ENCODE measurements around the gene ADARB2.

ADARB2 gene

GRCh38 chr10:1301143-1301542 is 436.2 kb downstream of the ADARB2 start:
- H3K4me1 ChIP-seq (ENCODE audit: control insufficient read depth, insufficient read depth, low read length, unreplicated experiment): no peaks in the 10 kb centered on the region
- no peak overlapping the region for H3K27ac ChIP-seq (ENCODE audit: low read depth, low read length)
- no peaks in the 10 kb centered on the region for H3K36me3 ChIP-seq (ENCODE audit: insufficient read depth, low read length)
- H3K79me2 ChIP-seq (ENCODE audit: control insufficient read depth, insufficient read depth, low read length, unreplicated experiment): no peaks in the 10 kb centered on the region
- H2AFZ ChIP-seq (ENCODE audit: low read length, unreplicated experiment): no peak overlapping the region
- no peaks in the 10 kb centered on the region for H3K27me3 ChIP-seq (ENCODE audit: insufficient read depth, low read length)
- no peak overlapping the region for H3K4me3 ChIP-seq (ENCODE audit: low read depth, low read length)

- Histone ChIP-seq H3K4me3 (ENCODE audit: low read depth, low read length) (no peak overlapping the region), H3K27ac (ENCODE audit: low read depth, low read length) (no peak overlapping the region), H2AFZ (ENCODE audit: low read length, unreplicated experiment) (no peak overlapping the region), H3K36me3 (ENCODE audit: insufficient read depth, low read length) (no peaks in the 10 kb centered on the region), H3K27me3 (ENCODE audit: insufficient read depth, low read length) (no peaks in the 10 kb centered on the region), H3K4me1 (ENCODE audit: control insufficient read depth, insufficient read depth, low read length, unreplicated experiment) (no peaks in the 10 kb centered on the region), H3K79me2 (ENCODE audit: control insufficient read depth, insufficient read depth, low read length, unreplicated experiment) (no peaks in the 10 kb centered on the region)
These were observed 437.1 kb downstream of the ADARB2 start for GRCh38 chr10:1300218-1300617.

- Histone ChIP-seq H3K27ac (ENCODE audit: low read depth, low read length) (no peak overlapping the region), H2AFZ (ENCODE audit: low read length, unreplicated experiment) (no peak overlapping the region), H3K36me3 (ENCODE audit: insufficient read depth, low read length) (no peaks in the 10 kb centered on the region), H3K4me3 (ENCODE audit: low read depth, low read length) (no peak overlapping the region), H3K79me2 (ENCODE audit: control insufficient read depth, insufficient read depth, low read length, unreplicated experiment) (no peaks in the 10 kb centered on the region), H3K4me1 (ENCODE audit: control insufficient read depth, insufficient read depth, low read length, unreplicated experiment) (no peaks in the 10 kb centered on the region), H3K27me3 (ENCODE audit: insufficient read depth, low read length) (no peaks in the 10 kb centered on the region)
These were observed 438.1 kb downstream of the ADARB2 start for GRCh38 chr10:1299041-1299726.

GRCh38 chr10:1297566-1298301 is 439.6 kb downstream of the ADARB2 start:
- H2AFZ ChIP-seq (ENCODE audit: low read length, unreplicated experiment): no peak overlapping the region
- no peak overlapping the region for H3K27ac ChIP-seq (ENCODE audit: low read depth, low read length)
- H3K79me2 ChIP-seq (ENCODE audit: control insufficient read depth, insufficient read depth, low read length, unreplicated experiment): no peaks in the 10 kb centered on the region
- H3K4me1 ChIP-seq (ENCODE audit: control insufficient read depth, insufficient read depth, low read length, unreplicated experiment): no peaks in the 10 kb centered on the region
- no peaks in the 10 kb centered on the region for H3K36me3 ChIP-seq (ENCODE audit: insufficient read depth, low read length)
- H3K4me3 ChIP-seq (ENCODE audit: low read depth, low read length): no peak overlapping the region
- H3K27me3 ChIP-seq (ENCODE audit: insufficient read depth, low read length): no peaks in the 10 kb centered on the region

GRCh38 chr10:1295756-1296480 is 441.4 kb downstream of the ADARB2 start:
- no peaks in the 10 kb centered on the region for H3K79me2 ChIP-seq (ENCODE audit: control insufficient read depth, insufficient read depth, low read length, unreplicated experiment)
- no peaks in the 10 kb centered on the region for H3K36me3 ChIP-seq (ENCODE audit: insufficient read depth, low read length)
- no peaks in the 10 kb centered on the region for H3K27me3 ChIP-seq (ENCODE audit: insufficient read depth, low read length)
- no peak overlapping the region for H2AFZ ChIP-seq (ENCODE audit: low read length, unreplicated experiment)
- H3K4me1 ChIP-seq (ENCODE audit: control insufficient read depth, insufficient read depth, low read length, unreplicated experiment): no peaks in the 10 kb centered on the region
- no peak overlapping the region for H3K4me3 ChIP-seq (ENCODE audit: low read depth, low read length)
- H3K27ac ChIP-seq (ENCODE audit: low read depth, low read length): no peak overlapping the region

GRCh38 chr10:1294748-1295147 is 442.6 kb downstream of the ADARB2 start:
- Histone ChIP-seq H3K4me1 (ENCODE audit: control insufficient read depth, insufficient read depth, low read length, unreplicated experiment) (no peaks in the 10 kb centered on the region), H3K36me3 (ENCODE audit: insufficient read depth, low read length) (no peaks in the 10 kb centered on the region), H3K27ac (ENCODE audit: low read depth, low read length) (no peak overlapping the region), H2AFZ (ENCODE audit: low read length, unreplicated experiment) (no peak overlapping the region), H3K79me2 (ENCODE audit: control insufficient read depth, insufficient read depth, low read length, unreplicated experiment) (no peaks in the 10 kb centered on the region), H3K27me3 (ENCODE audit: insufficient read depth, low read length) (no peaks in the 10 kb centered on the region), H3K4me3 (ENCODE audit: low read depth, low read length) (no peak overlapping the region)

GRCh38 chr10:1293636-1294435 is 443.5 kb downstream of the ADARB2 start:
- H3K36me3 ChIP-seq (ENCODE audit: insufficient read depth, low read length): no peaks in the 10 kb centered on the region
- H3K4me1 ChIP-seq (ENCODE audit: control insufficient read depth, insufficient read depth, low read length, unreplicated experiment): no peaks in the 10 kb centered on the region
- no peaks in the 10 kb centered on the region for H3K79me2 ChIP-seq (ENCODE audit: control insufficient read depth, insufficient read depth, low read length, unreplicated experiment)
- H2AFZ ChIP-seq (ENCODE audit: low read length, unreplicated experiment): no peak overlapping the region
- H3K4me3 ChIP-seq (ENCODE audit: low read depth, low read length): no peak overlapping the region
- H3K27ac ChIP-seq (ENCODE audit: low read depth, low read length): no peak overlapping the region
- H3K27me3 ChIP-seq (ENCODE audit: insufficient read depth, low read length): no peaks in the 10 kb centered on the region

- Histone ChIP-seq H3K4me1 (ENCODE audit: control insufficient read depth, insufficient read depth, low read length, unreplicated experiment) (no peaks in the 10 kb centered on the region), H3K79me2 (ENCODE audit: control insufficient read depth, insufficient read depth, low read length, unreplicated experiment) (no peaks in the 10 kb centered on the region), H3K27me3 (ENCODE audit: insufficient read depth, low read length) (no peaks in the 10 kb centered on the region), H3K27ac (ENCODE audit: low read depth, low read length) (no peak overlapping the region), H3K36me3 (ENCODE audit: insufficient read depth, low read length) (no peaks in the 10 kb centered on the region), H3K4me3 (ENCODE audit: low read depth, low read length) (no peak overlapping the region), H2AFZ (ENCODE audit: low read length, unreplicated experiment) (no peak overlapping the region)
These were observed 444.2 kb downstream of the ADARB2 start for GRCh38 chr10:1293157-1293556.

GRCh38 chr10:1292611-1293031 is 444.7 kb downstream of the ADARB2 start:
- Histone ChIP-seq H3K4me3 (ENCODE audit: low read depth, low read length) (no peak overlapping the region), H3K27me3 (ENCODE audit: insufficient read depth, low read length) (no peaks in the 10 kb centered on the region), H3K4me1 (ENCODE audit: control insufficient read depth, insufficient read depth, low read length, unreplicated experiment) (no peaks in the 10 kb centered on the region), H3K36me3 (ENCODE audit: insufficient read depth, low read length) (no peaks in the 10 kb centered on the region), H3K79me2 (ENCODE audit: control insufficient read depth, insufficient read depth, low read length, unreplicated experiment) (no peaks in the 10 kb centered on the region), H2AFZ (ENCODE audit: low read length, unreplicated experiment) (no peak overlapping the region), H3K27ac (ENCODE audit: low read depth, low read length) (no peak overlapping the region)
